SK-N-MC (cell line): ENCODE results near the gene ZNF134.

ENCODE experiments used
- EZH2 ChIP-seq: fragments of 200-600 bp; sonication (generic); IDR thresholded peaks from one replicate; pipeline ENCODE4 v1.6.1; 2017; ENCODE audit warnings: antibody characterized with exemption
- FOXP2 ChIP-seq: optimal IDR thresholded peaks from 2 replicates; pipeline ENCODE3; 2011; ENCODE audit warnings: mild to moderate bottlenecking, moderate library complexity; ENCODE audit not compliant: insufficient read depth; ENCODE audit errors: extremely low read length, control extremely low read depth
- POLR2AphosphoS5 ChIP-seq: IDR thresholded peaks from 2 replicates; pipeline ENCODE4 v1.6.1; 2012; ENCODE audit warnings: mild to moderate bottlenecking, low read depth, low read length, borderline replicate concordance

- no peak for TF ChIP-seq POLR2AphosphoS5
- no peak for TF ChIP-seq EZH2
- TF ChIP-seq FOXP2 = no peak
Observed at GRCh38 chr19:57668635-57669034, 54.6 kb downstream of the ZNF134 start, which contains the start of gene ZSCAN4.
